SK-N-SH (cell line): ENCODE results near the gene CDH11. TPM values are rescaled to one million over a fixed set of nuclear protein-coding genes. Genes with fewer than 3 reads are reported as not detected.

Experiments
- CTCF ChIA-PET: fragments of 300-600, 350-600 bp; formaldehyde crosslinking; extraction: SDS; loops from one replicate; lab custom pipeline; 2021; lab: Yijun Ruan, JAX
- POLR2A ChIA-PET: fragments of 350-600 bp; sonication (Branson Sonifier 250); formaldehyde crosslinking; extraction: SDS; loops from one replicate; lab custom pipeline; 2020; ENCODE audit warnings: antibody characterized with exemption, inconsistent platforms; lab: Yijun Ruan, JAX
- DNase-seq: peaks from one replicate; pipeline ENCODE4 v3.0.0; 2012
- H2AFZ ChIP-seq: fragments of 200-600 bp; sonication (generic); 2 replicates; pipeline ENCODE4 v1.8.1; 2016; ENCODE audit warnings: antibody characterized with exemption, mild to moderate bottlenecking, low read depth
- H3F3A ChIP-seq: fragments of 200-600 bp; sonication (generic); replicated peaks from 2 replicates; pipeline ENCODE3; 2016; ENCODE audit warnings: antibody characterized with exemption, mild to moderate bottlenecking; ENCODE audit not compliant: insufficient read depth
- H3K27ac ChIP-seq, 2 experiments: fragments of 200-500 bp in 1 of 2; fragments of 200-600 bp in 1 of 2; sonication (Bioruptor generic) in 1 of 2; sonication (generic), shearing (Covaris generic) in 1 of 2; 2 replicates each; pipeline versions ENCODE4 v1.5.1 to v1.6.1; 2014 to 2016; ENCODE audit warnings: low read depth in 2 of 2, inconsistent platforms in 1 of 2, low read length in 1 of 2, mild to moderate bottlenecking in 1 of 2, mixed read lengths in 1 of 2
- H3K27me3 ChIP-seq: fragments of 200-600 bp; sonication (generic), shearing (Covaris generic); 2 replicates; pipeline ENCODE4 v1.6.1; 2016; ENCODE audit warnings: mixed run types; ENCODE audit not compliant: insufficient read depth
- H3K36me3 ChIP-seq, 2 experiments: fragments of 200-500 bp in 1 of 2; fragments of 200-600 bp in 1 of 2; sonication (Bioruptor generic) in 1 of 2; sonication (generic) in 1 of 2; replicated peaks in 1 of 2; 2 replicates each; pipeline versions ENCODE3 to v1.5.1; 2014 to 2016; ENCODE audit warnings: low read length in 1 of 2, mild to moderate bottlenecking in 1 of 2; ENCODE audit not compliant: insufficient read depth in 2 of 2, control insufficient read depth in 1 of 2
- H3K4me1 ChIP-seq, 2 experiments: fragments of 200-500 bp in 1 of 2; fragments of 200-600 bp in 1 of 2; sonication (Bioruptor generic) in 1 of 2; sonication (generic), shearing (Covaris generic) in 1 of 2; 2 replicates each; pipeline versions ENCODE4 v1.5.1 to v1.6.1; 2014 to 2016; ENCODE audit warnings: low read depth in 1 of 2, low read length in 1 of 2, mixed run types in 1 of 2; ENCODE audit not compliant: insufficient read depth in 2 of 2, control insufficient read depth in 1 of 2
- H3K4me2 ChIP-seq: fragments of 200-600 bp; sonication (generic), shearing (Covaris generic); 2 replicates; pipeline ENCODE4 v1.6.1; 2017; ENCODE audit warnings: mixed run types
- H3K4me3 ChIP-seq, 2 experiments: fragments of 200-500 bp in 1 of 2; fragments of 200-600 bp in 1 of 2; sonication (Bioruptor generic) in 1 of 2; sonication (generic), shearing (Covaris generic) in 1 of 2; 2 replicates each; pipeline versions ENCODE4 v1.5.1 to v1.8.1; 2014 to 2016; ENCODE audit warnings: low read depth in 2 of 2, inconsistent platforms in 1 of 2, low read length in 1 of 2, mild to moderate bottlenecking in 1 of 2, mixed read lengths in 1 of 2, moderate library complexity in 1 of 2
- H3K79me2 ChIP-seq: fragments of 200-600 bp; sonication (generic); 2 replicates; pipeline ENCODE4 v1.8.1; 2017; ENCODE audit warnings: mild to moderate bottlenecking; ENCODE audit not compliant: insufficient read depth
- H3K9ac ChIP-seq: fragments of 200-600 bp; sonication (generic); 2 replicates; pipeline ENCODE4 v1.6.1; 2017; ENCODE audit warnings: mixed run types
- H3K9me2 ChIP-seq: fragments of 200-600 bp; sonication (generic); 2 replicates; pipeline ENCODE4 v1.6.1; 2017; ENCODE audit warnings: mixed run types
- H3K9me3 ChIP-seq: fragments of 200-600 bp; sonication (generic); 2 replicates; pipeline ENCODE4 v1.6.1; 2017; ENCODE audit warnings: mixed run types, mild to moderate bottlenecking, moderate library complexity
- H4K20me1 ChIP-seq: fragments of 200-600 bp; sonication (generic); 2 replicates; pipeline ENCODE4 v1.6.1; 2017; ENCODE audit warnings: mild to moderate bottlenecking, mixed run types; ENCODE audit not compliant: insufficient read depth
- EP300 ChIP-seq, 2 experiments: IDR thresholded peaks; 2 replicates each; pipeline versions ENCODE4 v1.4.0 to v1.6.1; 2012; ENCODE audit warnings: borderline replicate concordance in 1 of 2, low read depth in 1 of 2, low read length in 1 of 2
- GABPA ChIP-seq: IDR thresholded peaks from 2 replicates; pipeline ENCODE4 v1.4.0; 2012; ENCODE audit warnings: low read depth, mild to moderate bottlenecking
- MXI1 ChIP-seq: IDR thresholded peaks from 2 replicates; pipeline ENCODE4 v1.6.1; 2012; ENCODE audit warnings: mild to moderate bottlenecking, low read depth, low read length, improper control_type of control experiment
- NFIC ChIP-seq: IDR thresholded peaks from 2 replicates; pipeline ENCODE4 v1.4.0; 2012; ENCODE audit warnings: borderline replicate concordance
- POLR2AphosphoS5 ChIP-seq: IDR thresholded peaks from 2 replicates; pipeline ENCODE4 v1.6.1; 2012; ENCODE audit warnings: low read depth, low read length
- RAD21 ChIP-seq: IDR thresholded peaks from 2 replicates; pipeline ENCODE4 v1.6.1; 2012; ENCODE audit warnings: mild to moderate bottlenecking, low read length
- RFX5 ChIP-seq: IDR thresholded peaks from 2 replicates; pipeline ENCODE4 v1.6.1; 2012; ENCODE audit warnings: mild to moderate bottlenecking, improper control_type of control experiment, low read length
- TAF1 ChIP-seq: IDR thresholded peaks from 2 replicates; pipeline ENCODE4 v1.6.1; 2012; ENCODE audit warnings: low read depth, mild to moderate bottlenecking, low read length, moderate library complexity, borderline replicate concordance
- TCF12 ChIP-seq: IDR thresholded peaks from 2 replicates; pipeline ENCODE4 v1.4.0; 2012
- USF2 ChIP-seq: fragments of 150-350 bp; IDR thresholded peaks from 2 replicates; pipeline ENCODE4 v1.6.1; 2017; ENCODE audit warnings: antibody characterized with exemption, low read length, low read depth, borderline replicate concordance
- WGBS: methylation state at CpG from one replicate; pipeline ENCODE4 v1.1.6; 2017; ENCODE audit warnings: low lambda C conversion rate; 5-methylcytosine and 5-hydroxymethylcytosine counted together
- polyA plus RNA-seq, 3 experiments: library from polyadenylated mRNA; depleted of rRNA; stranded (reverse); fragments of >200 nt; gene quantifications; 2 replicates each; pipeline ENCODE4 v1.2.3, GENCODE V29; 2012

CDH11 gene
- polyA plus RNA-seq, 1 of the 3 experiments (the other 2 are of a cell fraction): 269 TPM

GRCh38 chr16:65122724-65123395 lies 997 bp upstream of the CDH11 start (continued):
- TF ChIP-seq TCF12 (no peak), POLR2AphosphoS5 (peak; percentile 71; the same call in 1 of the 2 replicates), NFIC (peak; percentile 39; the same call in 1 of the 2 replicates)

GRCh38 chr16:65120831-65121721 lies 787 bp downstream of the CDH11 start:
- TF ChIP-seq TAF1: 0 out of 2 replicates have a peak, but pooled peaks have one; percentile 4
- TF ChIP-seq POLR2AphosphoS5: no peak
- TF ChIP-seq MXI1: peak; percentile 31; the same call in 1 of the 2 replicates
- no peak for TF ChIP-seq USF2
- CTCF ChIA-PET: interaction anchor here (0.6 to 1.7 kb wide), 3 partner anchors 977 to 1660 kb away, joined by 3 to 7 read pairs (median 3); no protein-coding TSS in a partner anchor
- Histone ChIP-seq H3K4me2 (peak overlapping the region; percentile 83), H3K36me3 (peaks cover 10 to 18% of the 10 kb centered on the region in 2 experiments), H2AFZ (no peak overlapping the region), H3K27ac (peak overlapping the region; percentile 84 to 97), H3K4me1 (peaks cover 31 to 36% of the 10 kb centered on the region in 2 experiments), H3K4me3 (peak overlapping the region; percentile 83 to 90), H3F3A (peaks cover 31% of the 10 kb centered on the region), H3K79me2 (peaks cover 77% of the 10 kb centered on the region), H3K9me2 (no peaks in the 10 kb centered on the region), H3K27me3 (no peaks in the 10 kb centered on the region), H4K20me1 (peaks cover 30% of the 10 kb centered on the region), H3K9ac (peak overlapping the region; percentile 94), H3K9me3 (no peaks in the 10 kb centered on the region)
- under 1% methylated on average over 19 of the region's 68 CpGs for WGBS
- POLR2A ChIA-PET: interaction anchor here (0.5 kb wide), 1 partner anchor 1755 kb away, joined by 5 read pairs; no protein-coding TSS in a partner anchor
- DNase-seq: peak; percentile 62

GRCh38 chr16:65120461-65120830 lies 1.4 kb downstream of the CDH11 start:
- Histone ChIP-seq H3K4me2 (peak overlapping the region; percentile 83), H2AFZ (no peak overlapping the region), H4K20me1 (peaks cover 36% of the 10 kb centered on the region), H3K9ac (peak overlapping the region; percentile 94), H3K27me3 (no peaks in the 10 kb centered on the region), H3K4me1 (peaks cover 31 to 43% of the 10 kb centered on the region in 2 experiments), H3K9me2 (no peaks in the 10 kb centered on the region), H3K36me3 (peaks cover 12 to 24% of the 10 kb centered on the region in 2 experiments), H3K9me3 (no peaks in the 10 kb centered on the region), H3K79me2 (peaks cover 84% of the 10 kb centered on the region), H3K4me3 (peak overlapping the region; percentile 83 to 90), H3K27ac (peak overlapping the region; percentile 84 to 97), H3F3A (peaks cover 31% of the 10 kb centered on the region)
- ChIA-PET CTCF (interaction anchor here (1.7 kb wide), 1 partner anchor 1659 kb away, joined by 7 read pairs; no protein-coding TSS in a partner anchor), POLR2A (interaction anchor here (0.5 kb wide), 1 partner anchor 1755 kb away, joined by 5 read pairs; no protein-coding TSS in a partner anchor)
- no peak for DNase-seq
- TF ChIP-seq EP300 (IDR thresholded peaks at IDR 0.05; ENCODE audit: borderline replicate concordance in 1 of 2, low read depth in 1 of 2, low read length in 1 of 2) (no peak), RFX5 (no peak), RAD21 (no peak), GABPA (no peak), POLR2AphosphoS5 (no peak)
- WGBS: 43% methylated on average over 8 of the region's 18 CpGs
